GM12878 (cell line): ENCODE results near the gene ZNF41. TPM values are rescaled to one million over a fixed set of nuclear protein-coding genes. Genes with fewer than 3 reads are reported as not detected.

ENCODE experiments used
- ATAC-seq: fragments of 200-7000 bp; cut with Tn5 transposase; 3 replicates; pipeline ENCODE4 v1.9.1; 2020; ENCODE audit warnings: mild to moderate bottlenecking, moderate library complexity
- BruUV-seq: library from RNA; stranded (reverse); fragments of 400-500 nt; replicated peaks from 2 replicates; lab custom pipeline; 2021; lab: Mats Ljungman, UMichigan
- CTCF ChIA-PET: fragments of 300-600 bp; sonication (Branson Sonifier 250); formaldehyde crosslinking; extraction: SDS; loops from one replicate; lab custom pipeline; 2021; ENCODE audit warnings: inconsistent platforms; lab: Yijun Ruan, JAX
- POLR2A ChIA-PET: fragments of 350-600 bp; formaldehyde crosslinking; extraction: SDS; loops from one replicate; lab custom pipeline; 2021; ENCODE audit warnings: inconsistent platforms; lab: Charles Lee
- RAD21 ChIA-PET: fragments of 300-600 bp; sonication (Branson Sonifier 250); formaldehyde crosslinking; loops from one replicate; lab custom pipeline; 2023; ENCODE audit warnings: antibody characterized with exemption; ENCODE audit not compliant: unreplicated experiment; lab: Charles Lee
- SMC1A ChIA-PET: fragments of 300-600 bp; sonication (Branson Sonifier 250); formaldehyde crosslinking; loops from one replicate; lab custom pipeline; 2023; ENCODE audit not compliant: unreplicated experiment, uncharacterized antibody; lab: Charles Lee
- DNase-seq: peaks from one replicate; pipeline ENCODE4 v3.0.0-alpha.2; 2011; ENCODE audit warnings: low read depth, low spot score
- FAIRE-seq: peaks from 3 replicates; lab custom pipeline; 2011; peaks lifted over from hg19 to GRCh38; lab: Jason Lieb, UNC
- H2AFZ ChIP-seq: 2 replicates; pipeline ENCODE4 v1.6.0; 2011; ENCODE audit warnings: low read depth, low read length, control low read depth; ENCODE audit not compliant: control insufficient read depth
- H3K27ac ChIP-seq: 2 replicates; pipeline ENCODE4 v1.5.1; 2011; ENCODE audit warnings: control low read depth; ENCODE audit not compliant: control insufficient read depth, insufficient read depth
- H3K27me3 ChIP-seq, 2 experiments: replicated peaks in 1 of 2; 2 replicates each; pipeline versions ENCODE4 v1.6.0 to v1.6.1; 2011; ENCODE audit warnings: low read length in 1 of 2; ENCODE audit not compliant: control insufficient read depth in 2 of 2, insufficient read depth in 2 of 2
- H3K36me3 ChIP-seq, 2 experiments: 2 replicates each; pipeline ENCODE4 v1.5.1; 2011; ENCODE audit warnings: low read length in 1 of 2; ENCODE audit not compliant: control insufficient read depth in 2 of 2, insufficient read depth in 2 of 2
- H3K4me1 ChIP-seq: 2 replicates; pipeline ENCODE4 v1.6.1; 2011; ENCODE audit warnings: mild to moderate bottlenecking, low read length, moderate library complexity, mixed read lengths; ENCODE audit not compliant: control insufficient read depth, insufficient read depth
- H3K4me2 ChIP-seq: 2 replicates; pipeline ENCODE4 v1.6.0; 2011; ENCODE audit warnings: control low read depth; ENCODE audit not compliant: control insufficient read depth, insufficient read depth
- H3K4me3 ChIP-seq: fragments of 200-600 bp; sonication (generic); 2 replicates; pipeline ENCODE4 v1.5.1; 2016
- H3K79me2 ChIP-seq: 2 replicates; pipeline ENCODE4 v1.6.0; 2011; ENCODE audit warnings: low read length; ENCODE audit not compliant: control insufficient read depth, insufficient read depth
- H3K9ac ChIP-seq: 2 replicates; pipeline ENCODE4 v1.8.0; 2011; ENCODE audit warnings: low read length, control low read depth, mixed read lengths; ENCODE audit not compliant: control insufficient read depth, insufficient read depth
- H3K9me3 ChIP-seq: replicated peaks from 3 replicates; pipeline ENCODE4 v1.5.1; 2011; ENCODE audit warnings: mild to moderate bottlenecking, low read length; ENCODE audit not compliant: control insufficient read depth, insufficient read depth
- H4K20me1 ChIP-seq: 2 replicates; pipeline ENCODE4 v1.6.0; 2011; ENCODE audit not compliant: control insufficient read depth, insufficient read depth
- CHD2 ChIP-seq: IDR thresholded peaks from 2 replicates; pipeline ENCODE4 v1.6.1; 2011; ENCODE audit warnings: low read depth, low read length, improper control_type of control experiment, borderline replicate concordance
- JUND ChIP-seq: IDR thresholded peaks from 2 replicates; pipeline ENCODE4 v1.6.1; 2012; ENCODE audit warnings: low read depth, mild to moderate bottlenecking, low read length, improper control_type of control experiment, moderate library complexity
- MXI1 ChIP-seq: fragments of 150-350 bp; IDR thresholded peaks from 2 replicates; pipeline ENCODE4 v1.6.1; 2011; ENCODE audit warnings: low read depth, mild to moderate bottlenecking, inconsistent platforms, low read length, improper control_type of control experiment
- NBN ChIP-seq: fragments of 450-650 bp; IDR thresholded peaks from 2 replicates; pipeline ENCODE4 v1.6.1; 2016
- POU2F2 ChIP-seq: IDR thresholded peaks from 3 replicates; pipeline ENCODE4 v1.6.1; 2011; ENCODE audit warnings: low read depth, mild to moderate bottlenecking, low read length, borderline replicate concordance
- STAT1 ChIP-seq: fragments of 450-650 bp; conservative IDR thresholded peaks from 2 replicates; pipeline ENCODE4 v1.6.1; 2014; ENCODE audit warnings: antibody characterized with exemption, mild to moderate bottlenecking
- ZZZ3 ChIP-seq: IDR thresholded peaks from 2 replicates; pipeline ENCODE4 v1.6.1; 2011; ENCODE audit warnings: low read depth; ENCODE audit not compliant: control insufficient read depth, insufficient read length
- WGBS: methylation state at CpG from one replicate; pipeline ENCODE4 v1.1.6; 2016; ENCODE audit warnings: low lambda C conversion rate; ENCODE audit not compliant: insufficient replicate concordance, insufficient coverage; ENCODE audit errors: missing lambda C conversion rate; 5-methylcytosine and 5-hydroxymethylcytosine counted together
- in situ Hi-C: fragments of 300-500 bp; cut with MboI; formaldehyde crosslinking; loops from 9 replicates; pipeline ENCODE4 v1.14.3; 2018; ENCODE audit warnings: mixed read lengths
- intact Hi-C: fragments of 100-400 bp; cut with micrococcal nuclease; formaldehyde crosslinking; loops from one replicate; pipeline ENCODE4 v1.14.2; 2022; ENCODE audit not compliant: unreplicated experiment
- polyA plus RNA-seq, 11 experiments: library from polyadenylated mRNA; depleted of rRNA in 4 of 11; unstranded in 6 of 11; stranded (reverse) in 5 of 11; fragments of >200 nt; fragmentation: Nextera tagmentation in 4 of 11; fragmentation: Illumina TruSeq in 1 of 11; extraction: Ambion mirVana in 4 of 11; extraction: Trizol in 1 of 11; gene quantifications; 1 replicate in 1 of 11; 2 replicates in 10 of 11; pipeline versions ENCODE4 v1.2.1 to v1.2.3, GENCODE V29; 2011 to 2016; ENCODE audit warnings: inconsistent platforms in 2 of 11, missing spikeins in 2 of 11, low read depth in 1 of 11
- total RNA-seq, 4 experiments: library from RNA; depleted of rRNA in 3 of 4; stranded (reverse); fragments of >200 nt in 3 of 4; fragmentation: Illumina TruSeq in 1 of 4; extraction: Trizol in 1 of 4; gene quantifications; 2 replicates each; pipeline versions ENCODE4 v1.2.1 to v1.2.3, GENCODE V29; 2013 to 2021
- TF ChIP-seq, protein P1 (sequence below): fragments of 450-650 bp; formaldehyde crosslinking; IDR thresholded peaks from 2 replicates; pipeline ENCODE4 v1.4.0; 2022; ENCODE audit warnings: mild to moderate bottlenecking, moderate library complexity
- TF ChIP-seq, protein P2 (sequence below): fragments of 450-650 bp; IDR thresholded peaks from 2 replicates; pipeline ENCODE4 v1.6.1; 2017; ENCODE audit warnings: mild to moderate bottlenecking, moderate library complexity
- TF ChIP-seq, protein P3 (sequence below): fragments of 450-650 bp; IDR thresholded peaks from 2 replicates; pipeline ENCODE4 v1.6.1; 2016; ENCODE audit warnings: mild to moderate bottlenecking
- TF ChIP-seq, protein P4 (sequence below): fragments of 450-650 bp; IDR thresholded peaks from 2 replicates; pipeline ENCODE4 v1.6.1; 2017; ENCODE audit warnings: mild to moderate bottlenecking, low read depth, inconsistent platforms; ENCODE audit not compliant: poor library complexity, severe bottlenecking

Gene ZNF41
- total and polyA plus RNA-seq, 10 of the 15 experiments (the other 5 are each of a cell fraction or from before 2014, with no cell fraction given): 0.95 to 10.6 (median 7.5) TPM

DNA sequence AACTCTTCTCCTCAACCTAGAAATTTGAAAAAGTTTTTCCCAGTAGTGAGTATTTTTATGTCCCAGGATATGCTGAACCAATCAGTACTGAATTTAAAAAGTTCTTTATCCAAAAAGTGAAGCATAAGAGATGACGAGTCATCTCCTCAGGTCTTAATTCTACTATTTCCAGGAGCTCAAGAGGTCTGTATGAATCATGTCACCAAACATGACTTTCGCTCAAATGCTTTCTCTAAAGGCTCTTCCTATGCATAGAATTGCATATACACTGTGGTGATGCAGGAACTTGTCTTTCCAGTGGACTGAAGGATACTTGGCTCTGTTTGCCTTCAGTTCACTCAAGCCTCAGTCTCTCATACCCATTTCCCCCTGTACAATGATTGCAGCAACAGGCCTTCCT lies 36.1 kb downstream of the ZNF41 start:
- no peak for FAIRE-seq
- H3K36me3 ChIP-seq: no peaks in the 10 kb centered on the region; a peak in 1 of 4 replicates
- no peaks in the 10 kb centered on the region for H3K79me2 ChIP-seq
- no peaks in the 10 kb centered on the region for H3K4me1 ChIP-seq
- peaks cover 27% of the 10 kb centered on the region for H3K9me3 ChIP-seq
- no peak overlapping the region for H3K4me2 ChIP-seq
- in situ Hi-C loops (no loop called here), intact Hi-C loops (no loop called here)
- WGBS: 56% methylated on average over 2 of the region's 2 CpGs
- BruUV-seq: no TSS peak
- no peak overlapping the region for H3K4me3 ChIP-seq
- no peak for DNase-seq
- no peak overlapping the region for H2AFZ ChIP-seq
- POLR2A ChIA-PET: no interaction called here
- TF ChIP-seq JUND (no peak), MXI1 (no peak), NBN (no peak), CHD2 (no peak), STAT1 (no peak), POU2F2 (no peak), ZZZ3 (no peak)
- TF ChIP-seq, protein P1, sequence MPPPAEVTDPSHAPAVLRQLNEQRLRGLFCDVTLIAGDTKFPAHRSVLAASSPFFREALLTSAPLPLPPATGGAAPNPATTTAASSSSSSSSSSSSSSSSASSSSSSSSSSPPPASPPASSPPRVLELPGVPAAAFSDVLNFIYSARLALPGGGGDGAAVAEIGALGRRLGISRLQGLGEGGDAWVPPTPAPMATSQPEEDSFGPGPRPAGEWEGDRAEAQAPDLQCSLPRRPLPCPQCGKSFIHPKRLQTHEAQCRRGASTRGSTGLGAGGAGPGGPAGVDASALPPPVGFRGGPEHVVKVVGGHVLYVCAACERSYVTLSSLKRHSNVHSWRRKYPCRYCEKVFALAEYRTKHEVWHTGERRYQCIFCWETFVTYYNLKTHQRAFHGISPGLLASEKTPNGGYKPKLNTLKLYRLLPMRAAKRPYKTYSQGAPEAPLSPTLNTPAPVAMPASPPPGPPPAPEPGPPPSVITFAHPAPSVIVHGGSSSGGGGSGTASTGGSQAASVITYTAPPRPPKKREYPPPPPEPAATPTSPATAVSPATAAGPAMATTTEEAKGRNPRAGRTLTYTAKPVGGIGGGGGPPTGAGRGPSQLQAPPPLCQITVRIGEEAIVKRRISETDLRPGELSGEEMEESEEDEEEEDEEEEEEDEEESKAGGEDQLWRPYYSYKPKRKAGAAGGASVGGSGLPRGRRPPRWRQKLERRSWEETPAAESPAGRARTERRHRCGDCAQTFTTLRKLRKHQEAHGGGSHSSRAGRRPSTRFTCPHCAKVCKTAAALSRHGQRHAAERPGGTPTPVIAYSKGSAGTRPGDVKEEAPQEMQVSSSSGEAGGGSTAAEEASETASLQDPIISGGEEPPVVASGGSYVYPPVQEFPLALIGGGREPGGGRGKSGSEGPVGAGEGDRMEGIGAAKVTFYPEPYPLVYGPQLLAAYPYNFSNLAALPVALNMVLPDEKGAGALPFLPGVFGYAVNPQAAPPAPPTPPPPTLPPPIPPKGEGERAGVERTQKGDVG (CRISPR knock-in tag): no peak
- TF ChIP-seq, protein P2, sequence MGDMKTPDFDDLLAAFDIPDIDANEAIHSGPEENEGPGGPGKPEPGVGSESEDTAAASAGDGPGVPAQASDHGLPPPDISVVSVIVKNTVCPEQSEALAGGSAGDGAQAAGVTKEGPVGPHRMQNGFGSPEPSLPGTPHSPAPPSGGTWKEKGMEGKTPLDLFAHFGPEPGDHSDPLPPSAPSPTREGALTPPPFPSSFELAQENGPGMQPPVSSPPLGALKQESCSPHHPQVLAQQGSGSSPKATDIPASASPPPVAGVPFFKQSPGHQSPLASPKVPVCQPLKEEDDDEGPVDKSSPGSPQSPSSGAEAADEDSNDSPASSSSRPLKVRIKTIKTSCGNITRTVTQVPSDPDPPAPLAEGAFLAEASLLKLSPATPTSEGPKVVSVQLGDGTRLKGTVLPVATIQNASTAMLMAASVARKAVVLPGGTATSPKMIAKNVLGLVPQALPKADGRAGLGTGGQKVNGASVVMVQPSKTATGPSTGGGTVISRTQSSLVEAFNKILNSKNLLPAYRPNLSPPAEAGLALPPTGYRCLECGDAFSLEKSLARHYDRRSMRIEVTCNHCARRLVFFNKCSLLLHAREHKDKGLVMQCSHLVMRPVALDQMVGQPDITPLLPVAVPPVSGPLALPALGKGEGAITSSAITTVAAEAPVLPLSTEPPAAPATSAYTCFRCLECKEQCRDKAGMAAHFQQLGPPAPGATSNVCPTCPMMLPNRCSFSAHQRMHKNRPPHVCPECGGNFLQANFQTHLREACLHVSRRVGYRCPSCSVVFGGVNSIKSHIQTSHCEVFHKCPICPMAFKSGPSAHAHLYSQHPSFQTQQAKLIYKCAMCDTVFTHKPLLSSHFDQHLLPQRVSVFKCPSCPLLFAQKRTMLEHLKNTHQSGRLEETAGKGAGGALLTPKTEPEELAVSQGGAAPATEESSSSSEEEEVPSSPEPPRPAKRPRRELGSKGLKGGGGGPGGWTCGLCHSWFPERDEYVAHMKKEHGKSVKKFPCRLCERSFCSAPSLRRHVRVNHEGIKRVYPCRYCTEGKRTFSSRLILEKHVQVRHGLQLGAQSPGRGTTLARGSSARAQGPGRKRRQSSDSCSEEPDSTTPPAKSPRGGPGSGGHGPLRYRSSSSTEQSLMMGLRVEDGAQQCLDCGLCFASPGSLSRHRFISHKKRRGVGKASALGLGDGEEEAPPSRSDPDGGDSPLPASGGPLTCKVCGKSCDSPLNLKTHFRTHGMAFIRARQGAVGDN: no peak
- TF ChIP-seq, protein P3, sequence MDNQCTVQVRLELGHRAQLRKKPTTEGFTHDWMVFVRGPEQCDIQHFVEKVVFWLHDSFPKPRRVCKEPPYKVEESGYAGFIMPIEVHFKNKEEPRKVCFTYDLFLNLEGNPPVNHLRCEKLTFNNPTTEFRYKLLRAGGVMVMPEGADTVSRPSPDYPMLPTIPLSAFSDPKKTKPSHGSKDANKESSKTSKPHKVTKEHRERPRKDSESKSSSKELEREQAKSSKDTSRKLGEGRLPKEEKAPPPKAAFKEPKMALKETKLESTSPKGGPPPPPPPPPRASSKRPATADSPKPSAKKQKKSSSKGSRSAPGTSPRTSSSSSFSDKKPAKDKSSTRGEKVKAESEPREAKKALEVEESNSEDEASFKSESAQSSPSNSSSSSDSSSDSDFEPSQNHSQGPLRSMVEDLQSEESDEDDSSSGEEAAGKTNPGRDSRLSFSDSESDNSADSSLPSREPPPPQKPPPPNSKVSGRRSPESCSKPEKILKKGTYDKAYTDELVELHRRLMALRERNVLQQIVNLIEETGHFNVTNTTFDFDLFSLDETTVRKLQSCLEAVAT: no peak
- TF ChIP-seq, protein P4, sequence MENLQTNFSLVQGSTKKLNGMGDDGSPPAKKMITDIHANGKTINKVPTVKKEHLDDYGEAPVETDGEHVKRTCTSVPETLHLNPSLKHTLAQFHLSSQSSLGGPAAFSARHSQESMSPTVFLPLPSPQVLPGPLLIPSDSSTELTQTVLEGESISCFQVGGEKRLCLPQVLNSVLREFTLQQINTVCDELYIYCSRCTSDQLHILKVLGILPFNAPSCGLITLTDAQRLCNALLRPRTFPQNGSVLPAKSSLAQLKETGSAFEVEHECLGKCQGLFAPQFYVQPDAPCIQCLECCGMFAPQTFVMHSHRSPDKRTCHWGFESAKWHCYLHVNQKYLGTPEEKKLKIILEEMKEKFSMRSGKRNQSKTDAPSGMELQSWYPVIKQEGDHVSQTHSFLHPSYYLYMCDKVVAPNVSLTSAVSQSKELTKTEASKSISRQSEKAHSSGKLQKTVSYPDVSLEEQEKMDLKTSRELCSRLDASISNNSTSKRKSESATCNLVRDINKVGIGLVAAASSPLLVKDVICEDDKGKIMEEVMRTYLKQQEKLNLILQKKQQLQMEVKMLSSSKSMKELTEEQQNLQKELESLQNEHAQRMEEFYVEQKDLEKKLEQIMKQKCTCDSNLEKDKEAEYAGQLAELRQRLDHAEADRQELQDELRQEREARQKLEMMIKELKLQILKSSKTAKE: no peak
- no peak overlapping the region for H3K9ac ChIP-seq
- no peak overlapping the region for H3K27ac ChIP-seq
- SMC1A ChIA-PET: no interaction called here
- H4K20me1 ChIP-seq: no peaks in the 10 kb centered on the region
- CTCF ChIA-PET: no interaction called here
- no peaks in the 10 kb centered on the region for H3K27me3 ChIP-seq
- no peak for ATAC-seq
- RAD21 ChIA-PET: no interaction called here
